NCI-H2081 (cell line): ENCODE measurements around the gene RPRD1B.

ENCODE experiments used
- DNase-seq, 2 experiments: peaks; one replicate each; lab custom pipeline; 2025; lab: John Stamatoyannopoulos, UW

RPRD1B gene

GRCh38 chr20:38033330-38034107, at the start of gene RPRD1B, which contains the start of gene TTI1:
Gene RPRD1B, plus strand, starts transcription at chr20:38033746. Its CDS starts 202 bp downstream, at chr20:38033948.
Gene TTI1, minus strand, starts transcription at chr20:38033456. Its CDS starts 19,640 bp downstream, at chr20:38013816.
- DNase-seq: peak; percentile 87 to 93

- peak; percentile 2 to 56 for DNase-seq
Measured at GRCh38 chr20:37984018-37984785, 49.3 kb upstream of the RPRD1B start.

- DNase-seq: no peak
Measured at GRCh38 chr20:37986044-37986858, 47.3 kb upstream of the RPRD1B start.

GRCh38 chr20:37986873-37987601, 46.5 kb upstream of the RPRD1B start:
- no peak for DNase-seq

GRCh38 chr20:37987602-37988290, 45.8 kb upstream of the RPRD1B start:
- no peak for DNase-seq

GRCh38 chr20:37988306-37988954, 45.1 kb upstream of the RPRD1B start:
- no peak for DNase-seq

- no peak for DNase-seq
Measured at GRCh38 chr20:37989601-37990295, 43.8 kb upstream of the RPRD1B start.

- peak in 1 of 2 experiments; percentile 25 for DNase-seq
Measured at GRCh38 chr20:37990571-37991151, 42.9 kb upstream of the RPRD1B start.

GRCh38 chr20:37991157-37991866, 42.2 kb upstream of the RPRD1B start:
- no peak for DNase-seq

GRCh38 chr20:37991908-37992307, 41.6 kb upstream of the RPRD1B start:
- no peak for DNase-seq

- DNase-seq: peak in 1 of 2 experiments; percentile 13
Measured at GRCh38 chr20:37992802-37993409, 40.6 kb upstream of the RPRD1B start.

- DNase-seq: no peak
Measured at GRCh38 chr20:37994512-37994911, 39.0 kb upstream of the RPRD1B start.

GRCh38 chr20:37995856-37996605, 37.5 kb upstream of the RPRD1B start:
- DNase-seq: no peak

- no peak for DNase-seq
Measured at GRCh38 chr20:37997516-37997915, 36.0 kb upstream of the RPRD1B start.

GRCh38 chr20:37999526-38000263, 33.9 kb upstream of the RPRD1B start:
- no peak for DNase-seq

- DNase-seq: no peak
Measured at GRCh38 chr20:38000293-38000692, 33.3 kb upstream of the RPRD1B start.
